ENCODE measurements around the gene EPO.

The EPO gene

DNA sequence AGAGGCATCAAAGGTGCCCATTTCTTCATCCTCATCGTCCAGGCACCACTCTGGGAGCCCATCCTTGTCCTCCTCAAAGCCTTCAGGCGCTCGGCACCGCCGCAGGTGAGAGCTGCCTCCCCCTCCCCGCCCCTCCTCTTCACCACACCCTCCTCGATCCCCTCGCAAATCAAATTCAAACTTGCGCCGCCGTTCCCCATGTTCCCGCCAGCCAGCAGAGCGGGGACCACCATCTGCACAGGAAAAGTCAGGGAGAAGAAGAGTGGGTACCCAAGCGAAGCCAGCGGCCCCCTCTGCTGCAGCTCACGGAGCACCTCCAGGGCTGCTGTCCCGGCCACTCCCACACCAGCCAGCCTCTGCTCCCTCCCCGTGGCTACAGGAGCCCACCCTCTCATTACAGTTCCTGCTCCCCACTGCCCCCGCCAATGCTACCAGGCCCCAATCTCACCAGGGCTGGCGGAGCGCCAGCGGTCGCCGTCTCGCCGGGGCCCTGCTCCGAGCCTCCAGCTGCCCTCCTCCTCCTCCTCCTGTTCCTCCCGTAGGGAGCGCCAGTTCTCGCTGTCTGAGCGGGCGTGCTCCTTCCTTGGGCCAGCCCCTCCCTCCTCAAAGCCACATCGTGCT is 34.0 kb upstream of the EPO start:
- Mint-ChIP-seq H3K9me3 (no peaks in the 10 kb centered on the region), H3K36me3 (ENCODE audit: low read depth) (peaks cover 15% of the 10 kb centered on the region), H3K27ac (no peak overlapping the region), H3K4me3 (no peak overlapping the region), H3K4me1 (peaks cover 22% of the 10 kb centered on the region), H3K27me3 (ENCODE audit: low read depth, poor library complexity) (no peaks in the 10 kb centered on the region)
- TF ChIP-seq, protein P1, sequence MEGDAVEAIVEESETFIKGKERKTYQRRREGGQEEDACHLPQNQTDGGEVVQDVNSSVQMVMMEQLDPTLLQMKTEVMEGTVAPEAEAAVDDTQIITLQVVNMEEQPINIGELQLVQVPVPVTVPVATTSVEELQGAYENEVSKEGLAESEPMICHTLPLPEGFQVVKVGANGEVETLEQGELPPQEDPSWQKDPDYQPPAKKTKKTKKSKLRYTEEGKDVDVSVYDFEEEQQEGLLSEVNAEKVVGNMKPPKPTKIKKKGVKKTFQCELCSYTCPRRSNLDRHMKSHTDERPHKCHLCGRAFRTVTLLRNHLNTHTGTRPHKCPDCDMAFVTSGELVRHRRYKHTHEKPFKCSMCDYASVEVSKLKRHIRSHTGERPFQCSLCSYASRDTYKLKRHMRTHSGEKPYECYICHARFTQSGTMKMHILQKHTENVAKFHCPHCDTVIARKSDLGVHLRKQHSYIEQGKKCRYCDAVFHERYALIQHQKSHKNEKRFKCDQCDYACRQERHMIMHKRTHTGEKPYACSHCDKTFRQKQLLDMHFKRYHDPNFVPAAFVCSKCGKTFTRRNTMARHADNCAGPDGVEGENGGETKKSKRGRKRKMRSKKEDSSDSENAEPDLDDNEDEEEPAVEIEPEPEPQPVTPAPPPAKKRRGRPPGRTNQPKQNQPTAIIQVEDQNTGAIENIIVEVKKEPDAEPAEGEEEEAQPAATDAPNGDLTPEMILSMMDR (IDR thresholded peaks at IDR 0.05), result no peak
- no peak for DNase-seq

DNA sequence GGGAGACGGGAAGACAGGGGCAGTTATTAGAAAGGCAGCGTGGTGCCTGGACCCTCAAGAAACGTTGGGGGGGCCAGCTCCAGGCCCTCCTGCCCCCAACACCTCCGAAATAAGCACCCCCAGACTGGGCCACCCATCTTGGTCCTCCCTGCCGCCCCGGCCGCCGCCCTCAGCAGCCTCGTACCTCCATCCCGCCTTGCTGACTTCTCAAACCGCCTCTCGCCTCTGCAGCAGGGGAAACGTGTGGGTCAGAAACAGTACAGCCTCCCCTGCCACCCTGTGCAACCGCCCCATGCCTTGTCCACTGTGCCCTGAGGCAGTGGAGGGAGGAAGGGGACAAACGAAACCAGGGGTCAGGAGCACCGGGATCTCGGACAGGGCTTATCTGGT is 33.5 kb upstream of the EPO start:
- Mint-ChIP-seq H3K27me3 (ENCODE audit: low read depth, poor library complexity) (no peaks in the 10 kb centered on the region), H3K4me3 (no peak overlapping the region), H3K4me1 (peaks cover 27% of the 10 kb centered on the region), H3K36me3 (ENCODE audit: low read depth) (peaks cover 15% of the 10 kb centered on the region), H3K9me3 (no peaks in the 10 kb centered on the region), H3K27ac (no peak overlapping the region)
- DNase-seq, result no peak
- TF ChIP-seq, protein P1 (IDR thresholded peaks at IDR 0.05), result no peak

DNA sequence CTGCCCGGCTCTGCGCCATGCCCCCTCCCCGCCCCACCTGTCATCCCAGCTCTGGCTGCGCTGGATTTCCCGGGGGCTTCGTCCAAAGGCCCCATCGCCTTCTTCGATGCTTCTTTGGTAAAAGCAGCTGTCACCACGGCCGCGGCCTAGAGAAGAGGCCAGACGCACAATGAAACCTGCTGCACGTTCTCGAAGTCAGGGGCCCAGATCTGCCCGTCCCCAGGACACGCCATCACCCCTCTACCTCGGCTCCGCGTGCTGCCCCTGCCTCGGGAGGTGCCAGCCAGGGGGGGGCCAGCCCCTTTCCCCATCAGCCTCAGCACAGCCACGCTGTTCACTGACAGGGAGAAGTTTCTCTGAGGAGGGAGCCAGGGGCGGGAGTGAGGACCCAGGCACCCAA is 33.0 kb upstream of the EPO start:
- Mint-ChIP-seq H3K27me3 (ENCODE audit: low read depth, poor library complexity) (no peaks in the 10 kb centered on the region), H3K4me3 (no peak overlapping the region), H3K27ac (no peak overlapping the region), H3K4me1 (peaks cover 31% of the 10 kb centered on the region), H3K36me3 (ENCODE audit: low read depth) (peaks cover 15% of the 10 kb centered on the region), H3K9me3 (no peaks in the 10 kb centered on the region)
- no peak for DNase-seq
- TF ChIP-seq, protein P1 (IDR thresholded peaks at IDR 0.05), result no peak

DNA sequence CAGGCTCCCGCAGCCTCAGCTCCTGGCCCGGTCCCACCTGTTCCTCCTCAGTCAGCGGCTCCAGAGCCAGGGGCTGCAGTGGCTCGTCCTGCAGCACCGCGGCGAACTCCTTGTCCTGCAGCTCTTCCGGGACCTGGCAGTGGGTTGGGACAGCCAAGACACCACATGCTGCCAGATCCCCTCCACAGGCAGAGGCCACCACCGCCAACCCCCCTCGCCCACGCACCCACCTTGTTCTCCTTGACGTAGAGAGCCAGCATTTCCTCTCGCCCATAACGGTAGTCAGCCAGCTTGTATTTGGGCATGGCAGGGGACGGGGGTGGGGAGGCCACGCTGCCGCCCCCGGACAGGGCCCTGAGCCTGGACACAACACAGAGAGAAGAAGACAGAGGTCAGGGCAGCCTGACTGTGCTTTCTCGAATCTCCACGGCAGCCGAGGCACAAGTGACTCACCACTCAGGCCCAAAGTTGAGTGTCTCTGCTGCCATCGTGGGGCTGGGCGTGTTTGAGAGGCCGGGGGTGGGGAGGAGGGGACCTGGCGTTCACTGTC is 32.4 kb upstream of the EPO start:
- H3K4me1 Mint-ChIP-seq, result peaks cover 37% of the 10 kb centered on the region
- H3K27ac Mint-ChIP-seq, result no peak overlapping the region
- TF ChIP-seq, protein P1 (IDR thresholded peaks at IDR 0.05), result no peak
- no peaks in the 10 kb centered on the region for H3K9me3 Mint-ChIP-seq
- DNase-seq, result no peak
- H3K36me3 Mint-ChIP-seq (ENCODE audit: low read depth), result peaks cover 15% of the 10 kb centered on the region
- H3K4me3 Mint-ChIP-seq, result no peak overlapping the region
- H3K27me3 Mint-ChIP-seq (ENCODE audit: low read depth, poor library complexity), result no peaks in the 10 kb centered on the region

DNA sequence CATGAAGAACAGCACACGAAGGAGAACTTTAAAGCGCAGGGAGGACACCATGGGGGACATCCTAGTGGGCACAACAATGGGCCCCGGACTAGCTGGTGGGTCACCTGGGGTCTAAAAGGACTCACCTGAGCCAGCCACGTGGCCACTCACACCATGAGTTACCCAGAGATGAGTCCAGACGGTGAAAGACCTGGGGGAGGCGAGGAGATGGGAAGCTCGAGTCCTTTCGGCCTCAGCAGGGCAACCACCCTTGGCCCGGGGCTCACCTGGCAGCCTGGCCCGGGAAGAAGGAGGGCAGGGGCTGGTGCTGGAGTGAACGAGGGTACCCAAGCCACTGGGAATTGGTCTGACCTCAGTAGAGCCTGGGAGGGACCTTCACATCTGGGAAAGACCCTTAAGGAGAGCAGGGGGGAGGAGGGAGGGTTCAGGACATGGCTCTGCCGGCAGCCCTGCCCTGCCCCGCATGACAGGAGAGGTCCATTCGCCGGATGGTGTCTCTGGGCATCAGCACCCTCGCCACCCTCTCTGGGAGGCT is 31.9 kb upstream of the EPO start:
- no peak overlapping the region for H3K4me3 Mint-ChIP-seq
- no peak overlapping the region for H3K27ac Mint-ChIP-seq
- H3K27me3 Mint-ChIP-seq (ENCODE audit: low read depth, poor library complexity), result no peaks in the 10 kb centered on the region
- peaks cover 15% of the 10 kb centered on the region for H3K36me3 Mint-ChIP-seq (ENCODE audit: low read depth)
- H3K9me3 Mint-ChIP-seq, result no peaks in the 10 kb centered on the region
- no peak for DNase-seq
- peaks cover 42% of the 10 kb centered on the region for H3K4me1 Mint-ChIP-seq
- TF ChIP-seq, protein P1 (IDR thresholded peaks at IDR 0.05), result no peak
